Peyer's patch (tissue), 4 donors: Measurements from ENCODE around the gene CRBN.

Experiments used
- POLR2A ChIP-seq, 2 donors: fragments of 450-650 bp; IDR thresholded peaks; one replicate each; pipeline ENCODE4 v1.5.1; 2017; ENCODE audit warnings: antibody characterized with exemption in 2 of 2, mild to moderate bottlenecking in 2 of 2, moderate library complexity in 2 of 2
- TF ChIP-seq, protein P1 (sequence below), 6 experiments: fragments of 450-650 bp in 4 of 6; fragments of 200-600 bp in 2 of 6; sonication (generic) in 1 of 6; IDR thresholded peaks; one replicate each; pipeline ENCODE4 v1.5.1; 2017 to 2019; ENCODE audit warnings: antibody characterized with exemption in 6 of 6, mild to moderate bottlenecking in 3 of 6, moderate library complexity in 1 of 6

DNA sequence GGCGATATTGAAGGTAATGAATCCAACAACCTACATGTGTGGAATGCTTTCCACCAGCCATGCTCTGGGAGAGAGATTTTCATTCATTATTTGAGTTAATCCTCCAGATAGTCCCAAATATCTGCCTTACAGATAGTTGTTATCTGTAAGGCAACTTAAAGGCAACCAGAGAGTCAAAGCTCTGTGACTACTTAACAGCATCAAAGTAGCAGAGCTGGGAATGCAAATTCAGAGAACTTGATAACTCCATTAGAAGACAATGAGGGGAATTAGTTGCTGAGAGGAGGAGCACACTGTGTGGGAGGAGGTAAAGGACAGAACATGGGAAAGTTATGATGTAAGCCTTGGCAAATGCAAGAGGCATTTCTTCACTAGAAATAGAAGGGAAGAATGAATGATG lies 10.5 kb upstream of the CRBN start:
- TF ChIP-seq POLR2A (IDR thresholded peaks at IDR 0.05): no peak
- TF ChIP-seq, protein P1, sequence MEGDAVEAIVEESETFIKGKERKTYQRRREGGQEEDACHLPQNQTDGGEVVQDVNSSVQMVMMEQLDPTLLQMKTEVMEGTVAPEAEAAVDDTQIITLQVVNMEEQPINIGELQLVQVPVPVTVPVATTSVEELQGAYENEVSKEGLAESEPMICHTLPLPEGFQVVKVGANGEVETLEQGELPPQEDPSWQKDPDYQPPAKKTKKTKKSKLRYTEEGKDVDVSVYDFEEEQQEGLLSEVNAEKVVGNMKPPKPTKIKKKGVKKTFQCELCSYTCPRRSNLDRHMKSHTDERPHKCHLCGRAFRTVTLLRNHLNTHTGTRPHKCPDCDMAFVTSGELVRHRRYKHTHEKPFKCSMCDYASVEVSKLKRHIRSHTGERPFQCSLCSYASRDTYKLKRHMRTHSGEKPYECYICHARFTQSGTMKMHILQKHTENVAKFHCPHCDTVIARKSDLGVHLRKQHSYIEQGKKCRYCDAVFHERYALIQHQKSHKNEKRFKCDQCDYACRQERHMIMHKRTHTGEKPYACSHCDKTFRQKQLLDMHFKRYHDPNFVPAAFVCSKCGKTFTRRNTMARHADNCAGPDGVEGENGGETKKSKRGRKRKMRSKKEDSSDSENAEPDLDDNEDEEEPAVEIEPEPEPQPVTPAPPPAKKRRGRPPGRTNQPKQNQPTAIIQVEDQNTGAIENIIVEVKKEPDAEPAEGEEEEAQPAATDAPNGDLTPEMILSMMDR (IDR thresholded peaks at IDR 0.05): no peak
